GM18517 (cell line): Measurements from ENCODE around the gene ITGB5.
"Not testable (repeated sequence)": the region's sequence is repeated elsewhere in the genome, so short reads cannot be mapped to it uniquely, and the experiment has no call there.

Experiments
- ATAC-seq: cut with Tn5 transposase; IDR thresholded peaks from one replicate; pipeline ENCODE4 v1.9.1; 2021; ENCODE audit warnings: mild to moderate bottlenecking, moderate library complexity; ENCODE audit not compliant: unreplicated experiment

ITGB5 gene

GRCh38 chr3:124758851-124759635, 128.1 kb downstream of the ITGB5 start:
- no peak for ATAC-seq

GRCh38 chr3:124757926-124758325, 129.2 kb downstream of the ITGB5 start:
- not testable (repeated sequence) for ATAC-seq

GRCh38 chr3:124752051-124752450, 135.1 kb downstream of the ITGB5 start:
- no peak for ATAC-seq

- ATAC-seq, result no peak
Measured at GRCh38 chr3:124751501-124751900, 135.7 kb downstream of the ITGB5 start.

GRCh38 chr3:124749877-124750276, 137.3 kb downstream of the ITGB5 start:
- ATAC-seq, result not testable (repeated sequence)

- no peak for ATAC-seq
Measured at GRCh38 chr3:124748560-124749198, 138.5 kb downstream of the ITGB5 start.

GRCh38 chr3:124747111-124747981, 139.8 kb downstream of the ITGB5 start:
- no peak for ATAC-seq

GRCh38 chr3:124745756-124746155, 141.4 kb downstream of the ITGB5 start:
- no peak for ATAC-seq

- ATAC-seq, result no peak
Measured at GRCh38 chr3:124741027-124741426, 146.1 kb downstream of the ITGB5 start.

- ATAC-seq, result no peak
Measured at GRCh38 chr3:124731760-124732159, 155.4 kb downstream of the ITGB5 start.

GRCh38 chr3:124730941-124731297, 156.2 kb downstream of the ITGB5 start:
- ATAC-seq, result no peak

GRCh38 chr3:124730129-124730940, 156.8 kb downstream of the ITGB5 start, which contains the start of gene UMPS:
Gene UMPS, plus strand, starts transcription at chr3:124730452. Its CDS starts 20 bp downstream, at chr3:124730472.
- peak; percentile 81 for ATAC-seq

GRCh38 chr3:124722589-124722988, 164.6 kb downstream of the ITGB5 start:
- no peak for ATAC-seq

GRCh38 chr3:124714223-124714853, 172.8 kb downstream of the ITGB5 start:
- no peak for ATAC-seq
